ENCODE measurements around the gene COL5A3. TPM values are rescaled to one million over a fixed set of nuclear protein-coding genes. Genes with fewer than 3 reads are reported as not detected.

The COL5A3 gene
- total RNA-seq, 2 donors from 2014 or later, result 2.4 to 5.5 TPM

DNA sequence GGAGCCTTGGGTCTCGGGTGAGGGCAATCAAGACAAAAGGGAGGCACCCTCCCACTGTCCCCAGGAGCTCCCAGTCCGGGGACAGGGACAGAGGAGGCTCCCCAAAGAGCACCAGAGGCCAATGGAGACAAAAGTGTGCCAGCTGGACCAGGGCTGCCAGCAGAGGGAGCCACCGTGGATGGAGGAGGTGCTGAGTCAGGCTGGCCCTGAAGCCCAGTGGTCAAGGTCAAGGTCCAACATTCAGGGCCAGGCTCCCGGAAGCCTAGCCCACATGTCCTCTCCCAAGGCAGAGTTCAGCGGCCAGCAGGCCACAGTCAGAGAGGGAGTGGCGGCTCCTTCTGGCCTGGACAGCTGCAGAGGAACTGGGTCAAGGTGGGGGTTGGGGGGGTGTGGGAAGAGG is 8.4 kb downstream of the COL5A3 start:
- no peak overlapping the region for H3K9ac ChIP-seq (ENCODE audit: low read depth in 2 of 2, low read length in 2 of 2)
- no peaks in the 10 kb centered on the region for H3K27me3 ChIP-seq
- H3K27ac ChIP-seq, result no peak overlapping the region
- H3K4me1 ChIP-seq, result no peaks in the 10 kb centered on the region
- no peaks in the 10 kb centered on the region for H3K36me3 ChIP-seq
- DNase-seq, result peak; percentile 74
- intact Hi-C loops (cut with DNase I), result no loop called here
- H3K4me3 ChIP-seq, result no peak overlapping the region
- peak; percentile 37 for TF ChIP-seq CTCF (IDR thresholded peaks at IDR 0.05)
- H3K9me3 ChIP-seq, result no peaks in the 10 kb centered on the region

DNA sequence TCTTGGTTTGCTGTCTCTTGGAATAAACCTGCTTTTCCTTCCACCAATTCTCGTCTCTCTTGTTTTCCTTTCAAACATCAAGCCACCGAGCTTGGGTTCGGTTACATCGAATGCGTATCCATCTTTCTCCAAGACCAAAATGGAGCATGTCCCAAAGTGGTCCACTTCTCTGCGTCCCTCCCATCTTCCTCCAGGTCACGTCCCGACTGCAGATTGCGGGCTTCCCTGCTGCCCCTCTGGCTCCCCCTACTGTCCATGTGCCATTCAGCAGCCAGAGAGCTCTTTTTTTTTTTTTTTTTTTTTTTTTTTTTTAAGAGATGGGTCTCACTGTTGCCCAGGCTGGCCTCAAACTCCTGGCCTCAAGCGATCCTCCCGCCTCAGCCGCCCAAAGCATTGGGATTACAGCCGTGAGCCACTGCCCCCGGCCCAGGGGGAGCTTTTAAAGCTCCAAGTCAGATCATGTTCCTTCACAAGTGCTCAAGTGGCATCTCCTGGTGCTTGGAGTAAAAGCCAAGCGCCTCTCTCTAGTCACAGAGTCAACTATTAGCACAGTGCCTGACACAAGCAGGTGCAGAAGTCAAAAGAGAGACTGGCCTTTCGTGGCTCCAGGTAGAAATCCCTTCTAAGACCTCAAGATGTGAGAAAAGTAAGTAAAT is 10.0 kb downstream of the COL5A3 start:
- no peak overlapping the region for H3K4me3 ChIP-seq
- no peak overlapping the region for H3K9ac ChIP-seq (ENCODE audit: low read depth in 2 of 2, low read length in 2 of 2)
- TF ChIP-seq CTCF (IDR thresholded peaks at IDR 0.05), result peak; percentile 69
- no peaks in the 10 kb centered on the region for H3K9me3 ChIP-seq
- intact Hi-C loops (cut with DNase I), result no loop called here
- H3K36me3 ChIP-seq, result no peaks in the 10 kb centered on the region
- peak; percentile 72 for DNase-seq
- no peaks in the 10 kb centered on the region for H3K4me1 ChIP-seq
- no peak overlapping the region for H3K27ac ChIP-seq
- H3K27me3 ChIP-seq, result no peaks in the 10 kb centered on the region

DNA sequence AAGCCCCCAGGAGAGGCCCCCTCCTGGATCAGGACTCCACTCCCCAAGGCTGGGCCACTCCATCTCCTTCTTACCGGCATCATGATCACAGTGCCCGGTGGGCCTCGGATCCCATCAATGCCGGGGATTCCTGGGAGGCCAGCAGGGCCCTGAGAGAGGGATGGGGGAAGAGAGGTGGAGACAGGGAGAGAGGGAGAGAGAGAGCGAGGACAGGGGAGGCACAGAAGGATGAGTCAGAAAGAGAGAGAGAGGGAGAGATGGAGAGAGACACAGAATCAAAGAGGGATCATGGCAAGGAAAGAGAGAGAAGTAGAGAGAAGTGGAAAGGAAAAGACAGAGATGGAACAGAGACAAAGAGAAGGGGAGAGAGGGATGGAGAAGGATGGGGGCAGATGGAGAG is 13.8 kb downstream of the COL5A3 start:
- H3K27ac ChIP-seq, result no peak overlapping the region
- DNase-seq, result no peak
- H3K9ac ChIP-seq (ENCODE audit: low read depth in 2 of 2, low read length in 2 of 2), result no peak overlapping the region
- TF ChIP-seq CTCF (IDR thresholded peaks at IDR 0.05), result no peak
- no peak overlapping the region for H3K4me3 ChIP-seq
- H3K36me3 ChIP-seq, result no peaks in the 10 kb centered on the region
- H3K9me3 ChIP-seq, result no peaks in the 10 kb centered on the region
- no peaks in the 10 kb centered on the region for H3K4me1 ChIP-seq
- no peaks in the 10 kb centered on the region for H3K27me3 ChIP-seq
- intact Hi-C loops (cut with DNase I), result no loop called here

DNA sequence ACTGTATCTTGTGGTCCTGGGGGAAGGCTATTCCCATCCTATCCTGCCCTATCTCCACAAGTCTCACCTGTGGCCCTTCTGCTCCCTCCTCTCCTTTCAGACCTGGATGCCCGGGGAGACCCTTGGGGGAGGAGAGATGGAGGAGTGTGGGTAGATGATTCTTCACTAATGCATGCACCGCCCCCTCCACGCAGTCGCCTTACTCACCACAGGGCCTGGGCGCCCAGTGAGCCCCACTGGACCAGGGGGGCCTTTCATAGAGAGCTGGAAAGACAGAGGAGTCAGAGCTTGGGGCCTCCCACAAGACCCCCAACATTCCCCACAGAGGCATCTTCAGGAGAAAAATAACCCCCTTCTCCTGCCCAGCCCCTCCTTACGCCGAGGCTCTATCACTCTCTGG is 14.3 kb downstream of the COL5A3 start:
- H3K9me3 ChIP-seq, result no peaks in the 10 kb centered on the region
- no peak overlapping the region for H3K4me3 ChIP-seq
- no peak for TF ChIP-seq CTCF (IDR thresholded peaks at IDR 0.05)
- H3K9ac ChIP-seq (ENCODE audit: low read depth in 2 of 2, low read length in 2 of 2), result no peak overlapping the region
- no peaks in the 10 kb centered on the region for H3K36me3 ChIP-seq
- intact Hi-C loops (cut with DNase I), result no loop called here
- H3K27ac ChIP-seq, result no peak overlapping the region
- no peak for DNase-seq
- H3K4me1 ChIP-seq, result no peaks in the 10 kb centered on the region
- H3K27me3 ChIP-seq, result no peaks in the 10 kb centered on the region

- H3K4me1 ChIP-seq, result no peaks in the 10 kb centered on the region
- H3K27ac ChIP-seq, result no peak overlapping the region
- H3K9me3 ChIP-seq, result no peaks in the 10 kb centered on the region
- no peaks in the 10 kb centered on the region for H3K36me3 ChIP-seq
- H3K9ac ChIP-seq (ENCODE audit: low read depth in 2 of 2, low read length in 2 of 2), result no peak overlapping the region
- H3K27me3 ChIP-seq, result no peaks in the 10 kb centered on the region
- no peak overlapping the region for H3K4me3 ChIP-seq
- no peak for TF ChIP-seq CTCF (IDR thresholded peaks at IDR 0.05)
- no peak for DNase-seq
- intact Hi-C loops (cut with DNase I), result no loop called here
Measured at GRCh38 chr19:9995084-9995483, 15.2 kb downstream of the COL5A3 start.
